H1 (cell line): ENCODE data around the gene RIMKLA. TPM values are rescaled to one million over a fixed set of nuclear protein-coding genes. Genes with fewer than 3 reads are reported as not detected.

Source experiments
- ASH2L ChIP-seq: fragments of 200-600, 300-600 bp; sonication (generic); IDR thresholded peaks from one replicate; pipeline ENCODE4 v1.7.1; 2017; ENCODE audit warnings: low read length
- JUND ChIP-seq: IDR thresholded peaks from 2 replicates; pipeline ENCODE4 v1.6.1; 2011; ENCODE audit warnings: mild to moderate bottlenecking, improper control_type of control experiment, low read length
- POU5F1 ChIP-seq: IDR thresholded peaks from 2 replicates; pipeline ENCODE4 v1.6.1; 2011; ENCODE audit warnings: low read depth, mild to moderate bottlenecking, low read length, moderate library complexity
- polyA plus RNA-seq, 7 experiments: library from polyadenylated mRNA; depleted of rRNA in 3 of 7; stranded (reverse) in 5 of 7; unstranded in 2 of 7; fragments of >200 nt in 5 of 7; fragments of 200-250 nt in 2 of 7; gene quantifications; 1 replicate in 5 of 7; 2 replicates in 1 of 7; 4 replicates in 1 of 7; pipeline versions ENCODE4 v1.2.1 to v1.2.3, GENCODE V29; 2011 to 2013; ENCODE audit warnings: missing spikeins in 2 of 7, mixed read lengths in 2 of 7
- total RNA-seq: library from RNA; stranded (reverse); fragmentation: NEBNext Ultra II Directional; extraction: Animal tissue kit (Norgen Biotek cat#: 25700); gene quantifications from 2 replicates; pipeline ENCODE4 v1.2.1, GENCODE V29; 2021
- TF ChIP-seq, protein P1 (sequence below): IDR thresholded peaks from 2 replicates; pipeline ENCODE4 v1.6.1; 2011; ENCODE audit warnings: low read depth, mild to moderate bottlenecking, low read length; ENCODE audit not compliant: insufficient read depth

Gene RIMKLA
- total and polyA plus RNA-seq, 2 of the 8 experiments (the other 6 are each of a cell fraction or from before 2014, with no cell fraction given): 3.2 to 5.8 TPM

DNA sequence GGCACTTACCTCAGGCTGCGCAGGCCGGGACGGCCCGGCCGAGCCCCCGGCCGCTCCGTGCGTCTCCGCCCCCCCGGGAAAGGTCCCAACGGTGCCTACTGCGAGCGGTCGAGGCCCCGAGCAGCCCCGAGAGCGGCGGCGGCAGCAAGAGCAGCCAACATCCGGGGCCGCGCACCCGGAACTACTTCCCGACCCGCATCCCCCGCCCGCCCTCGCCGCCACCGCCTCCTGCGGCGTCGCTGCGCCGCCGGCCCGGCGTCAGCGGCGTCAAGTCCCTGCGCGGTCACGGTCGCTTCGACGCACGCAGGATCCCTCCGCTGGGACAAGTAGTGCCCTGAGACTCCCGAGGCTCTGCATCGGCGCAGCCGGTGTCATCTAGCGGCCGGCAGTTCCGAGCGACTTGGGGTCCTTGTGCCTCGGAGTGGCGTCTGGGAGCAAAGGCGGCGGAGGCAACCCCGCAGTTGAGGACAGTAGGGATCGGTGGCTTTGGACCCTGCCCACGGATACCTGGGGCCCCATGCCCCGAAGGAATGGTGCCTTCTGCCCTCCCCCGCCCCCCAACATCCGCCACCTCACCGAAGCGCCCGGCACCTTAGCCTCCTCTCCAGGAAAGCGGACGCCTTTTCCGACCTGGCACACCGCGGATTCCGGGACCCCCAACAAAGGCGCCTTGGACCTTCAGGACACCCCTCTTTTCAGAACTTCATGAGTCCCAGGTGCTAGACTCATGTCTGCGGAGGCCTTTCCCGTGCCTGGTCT is 45.4 kb upstream of the RIMKLA start, which contains the start of gene FOXJ3 (continued):
- TF ChIP-seq, protein P1, sequence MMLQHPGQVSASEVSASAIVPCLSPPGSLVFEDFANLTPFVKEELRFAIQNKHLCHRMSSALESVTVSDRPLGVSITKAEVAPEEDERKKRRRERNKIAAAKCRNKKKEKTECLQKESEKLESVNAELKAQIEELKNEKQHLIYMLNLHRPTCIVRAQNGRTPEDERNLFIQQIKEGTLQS: no peak
- peak; percentile 75 for TF ChIP-seq ASH2L
- no peak for TF ChIP-seq POU5F1
- TF ChIP-seq JUND: peak; percentile 24; the same call in 1 of the 2 replicates
